NCI-H1092 (cell line): ENCODE measurements around the gene RPL14.
"Not testable (repeated sequence)": the region's sequence is repeated elsewhere in the genome, so short reads cannot be mapped to it uniquely, and the experiment has no call there.

ENCODE experiments used
- DNase-seq: peaks from one replicate; lab custom pipeline; 2025; lab: John Stamatoyannopoulos, UW

The RPL14 gene

GRCh38 chr3:40462838-40463237, 5.7 kb downstream of the RPL14 start:
- DNase-seq = not testable (repeated sequence)

- no peak for DNase-seq
These were observed 6.4 kb downstream of the RPL14 start for GRCh38 chr3:40463579-40463978.

GRCh38 chr3:40464339-40465110, 7.4 kb downstream of the RPL14 start:
- no peak for DNase-seq

GRCh38 chr3:40465111-40465407, 7.9 kb downstream of the RPL14 start:
- DNase-seq = no peak

- DNase-seq = no peak
These were observed 8.3 kb downstream of the RPL14 start for GRCh38 chr3:40465456-40465855.

DNA sequence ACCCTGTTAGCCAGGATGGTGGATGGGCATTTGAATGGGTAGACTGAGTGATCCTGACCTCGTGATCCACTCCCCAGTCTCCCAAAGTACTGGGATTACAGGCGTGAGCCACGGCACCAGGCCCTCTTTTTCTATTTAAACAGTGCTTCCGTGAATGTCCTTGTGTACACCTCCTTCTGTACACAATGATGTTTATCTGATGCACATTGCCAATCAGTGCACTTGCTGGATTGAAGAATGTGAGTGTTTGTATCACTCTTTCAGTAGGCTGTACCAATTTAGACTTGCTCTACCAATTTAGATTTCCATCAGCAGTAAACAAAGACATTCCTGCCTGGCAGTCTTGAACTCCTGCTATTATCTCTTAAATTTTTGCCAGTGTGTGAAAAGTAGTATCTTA, 10.9 kb downstream of the RPL14 start:
- DNase-seq = no peak

DNA sequence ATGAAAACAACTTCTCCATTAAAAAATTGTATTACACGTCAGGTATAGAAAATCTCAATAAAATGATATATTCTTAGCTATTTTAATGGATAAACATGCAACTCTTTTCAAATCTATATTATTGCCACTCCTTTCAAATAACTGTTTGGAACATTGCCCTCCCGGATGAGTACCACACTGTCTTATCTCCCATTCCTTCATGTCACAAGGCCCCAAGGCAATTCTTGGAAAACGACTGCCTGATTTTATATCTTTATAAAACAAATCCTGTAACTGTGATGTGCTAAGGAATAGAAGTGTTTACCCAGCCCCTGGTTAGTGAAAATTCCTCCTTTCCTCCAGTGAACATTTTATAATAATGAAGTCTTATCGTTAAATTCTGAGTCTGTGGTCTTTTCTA, 13.6 kb downstream of the RPL14 start:
- DNase-seq = no peak

GRCh38 chr3:40476478-40477470, 19.6 kb downstream of the RPL14 start, which contains the start of gene ZNF619:
ZNF619 (plus strand) TSS chr3:40477122; CDS start chr3:40477980, 858 bp downstream.
- peak; percentile 39 for DNase-seq

- no peak for DNase-seq
These were observed 20.5 kb downstream of the RPL14 start for GRCh38 chr3:40477666-40478065.

DNA sequence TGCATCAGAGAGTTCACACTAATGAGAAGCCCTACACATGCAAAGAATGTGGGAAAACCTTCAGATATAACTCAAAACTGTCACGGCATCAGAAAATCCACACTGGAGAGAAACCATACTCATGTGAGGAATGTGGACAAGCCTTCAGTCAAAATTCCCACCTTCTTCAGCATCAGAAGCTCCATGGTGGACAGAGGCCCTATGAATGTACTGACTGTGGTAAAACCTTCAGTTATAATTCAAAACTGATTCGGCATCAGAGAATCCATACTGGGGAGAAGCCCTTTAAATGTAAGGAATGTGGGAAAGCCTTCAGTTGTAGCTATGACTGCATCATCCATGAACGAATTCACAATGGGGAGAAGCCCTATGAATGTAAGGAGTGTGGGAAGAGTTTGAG, 30.0 kb downstream of the RPL14 start:
- no peak for DNase-seq

DNA sequence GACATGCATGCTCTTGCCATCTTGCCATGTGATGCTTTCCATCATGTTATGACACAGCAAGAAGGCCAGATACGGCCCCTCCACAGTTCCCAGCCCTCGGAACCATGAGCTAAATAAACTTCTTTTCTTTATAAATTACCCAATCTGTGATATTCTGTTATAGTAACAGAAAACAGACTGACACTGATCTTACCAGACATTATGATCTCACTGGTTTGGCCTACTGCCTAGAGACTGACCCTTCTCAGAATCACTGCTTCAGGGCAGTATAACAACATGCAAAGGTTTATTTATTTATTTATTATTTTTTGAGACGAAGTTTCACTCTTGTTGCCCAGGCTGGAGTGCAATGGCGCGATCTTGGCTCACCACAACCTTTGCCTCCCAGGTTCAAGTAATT, 33.8 kb downstream of the RPL14 start:
- no peak for DNase-seq

- DNase-seq = no peak
These were observed 37.6 kb downstream of the RPL14 start for GRCh38 chr3:40494698-40495097.

DNA sequence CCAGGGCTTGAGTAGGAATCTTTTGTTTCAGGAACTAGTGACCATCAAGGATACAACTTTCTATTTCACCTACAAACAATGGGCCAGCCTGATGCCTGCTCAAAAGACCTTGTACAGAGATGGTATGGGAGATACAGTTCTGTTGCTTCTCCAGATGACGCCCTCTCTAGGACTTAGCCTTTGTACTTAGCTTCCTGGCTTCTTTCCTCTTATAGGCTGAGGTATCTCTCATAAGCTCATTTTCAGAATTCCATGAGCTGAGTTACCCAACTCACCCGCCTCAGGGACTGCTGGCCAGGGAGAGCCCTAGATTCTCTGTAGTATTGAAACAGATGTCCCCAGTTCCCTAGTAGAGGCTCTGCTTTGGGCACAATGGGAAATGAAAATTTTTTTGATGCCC, 40.1 kb downstream of the RPL14 start:
- no peak for DNase-seq

DNA sequence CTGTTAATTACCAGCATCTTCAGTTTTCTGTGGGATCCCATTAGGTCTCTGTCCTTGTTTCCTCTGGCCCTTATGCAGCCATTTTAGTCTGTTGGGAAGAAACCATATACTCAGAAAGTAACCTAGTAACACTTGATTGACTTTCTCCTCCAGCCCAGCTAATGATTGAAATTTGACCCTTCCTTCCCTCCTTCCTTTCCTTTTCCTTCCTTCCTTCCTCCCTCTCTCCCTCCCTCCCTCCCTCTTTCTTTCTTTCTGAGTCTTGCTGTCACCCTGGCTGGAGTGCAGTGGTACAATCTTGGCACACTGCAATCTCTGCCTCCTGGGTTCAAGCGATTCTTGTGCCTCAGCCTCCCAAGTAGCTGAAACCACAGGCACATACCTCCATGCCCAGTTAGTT, 42.8 kb downstream of the RPL14 start:
- no peak for DNase-seq

- no peak for DNase-seq
These were observed 44.9 kb downstream of the RPL14 start for GRCh38 chr3:40502034-40502433.

- no peak for DNase-seq
These were observed 47.7 kb downstream of the RPL14 start for GRCh38 chr3:40504636-40505430.

DNA sequence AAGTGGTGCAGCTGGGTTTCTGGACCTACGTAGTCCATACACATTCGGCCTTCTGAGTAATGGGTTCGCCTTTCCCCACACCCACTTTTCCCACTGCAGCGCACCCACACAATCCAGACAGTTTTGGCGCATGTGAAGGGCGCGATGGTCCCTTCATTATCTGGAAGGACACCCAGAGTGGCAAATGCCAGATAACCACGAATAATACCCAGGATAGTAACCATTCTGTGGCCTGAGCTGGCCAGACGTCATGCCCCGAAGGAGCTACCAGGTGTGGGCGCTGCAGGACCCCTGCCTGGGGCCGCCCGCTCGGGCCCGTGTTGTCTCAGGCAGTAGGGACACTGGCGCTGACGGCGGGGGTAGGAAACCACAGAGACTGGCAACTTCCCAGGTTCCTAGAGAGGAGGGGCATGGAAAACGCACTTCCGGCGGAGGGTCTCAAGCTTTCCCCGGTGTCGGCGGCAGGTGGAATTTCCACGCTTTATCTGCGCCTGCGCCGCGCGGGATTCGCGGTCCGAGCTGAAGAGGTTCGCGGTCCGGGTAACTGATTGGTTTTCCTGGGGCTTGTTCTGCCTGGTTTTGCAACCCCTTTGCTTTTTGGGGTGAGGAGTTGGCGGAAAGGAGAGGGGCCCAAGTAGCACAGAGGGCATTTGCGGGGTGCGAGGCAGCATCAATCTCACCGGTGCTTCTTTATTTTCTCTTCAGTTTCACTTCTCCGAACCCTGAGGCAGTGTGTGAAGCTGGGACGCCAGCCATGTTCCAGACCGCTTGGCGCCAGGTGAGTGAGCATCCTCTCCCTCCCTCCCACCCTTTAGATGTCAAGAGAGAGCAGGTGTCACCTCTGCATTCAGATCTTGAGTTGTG, 48.7 kb downstream of the RPL14 start, which contains the start of gene ZNF620:
Gene ZNF620, plus strand, starts transcription at position 441 of the 864 bp plus-strand sequence. Its CDS starts 314 bp downstream, at position 755.
- DNase-seq = peak; percentile 85

- DNase-seq = no peak
These were observed 54.0 kb downstream of the RPL14 start for GRCh38 chr3:40511031-40511718.

- no peak for DNase-seq
These were observed 59.1 kb downstream of the RPL14 start for GRCh38 chr3:40516201-40516600.

DNA sequence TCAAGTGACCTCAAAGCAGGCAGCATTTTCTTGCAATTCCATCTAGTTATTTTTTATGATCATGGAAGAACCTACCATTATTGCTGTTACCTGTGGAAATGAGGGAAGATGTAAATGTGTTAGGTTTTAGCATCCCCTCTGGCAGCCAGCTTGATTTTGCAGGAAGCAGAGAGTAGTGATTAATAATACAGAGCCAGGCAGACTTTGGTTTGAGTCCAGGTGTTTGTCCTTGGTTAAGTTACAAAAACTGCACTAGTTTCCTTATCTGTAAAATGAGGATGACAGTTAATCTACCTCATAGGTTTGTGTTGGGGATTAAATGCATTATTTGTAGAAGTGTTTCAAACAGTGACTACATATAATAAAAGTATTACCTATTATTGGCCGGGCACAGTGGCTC, 60.9 kb downstream of the RPL14 start:
- no peak for DNase-seq
